ENCODE data around the gene TRIO.

- TF ChIP-seq SNAI2 (CRISPR knock-in tag; IDR thresholded peaks at IDR 0.05) (no peak), BACH2 (CRISPR knock-in tag; IDR thresholded peaks at IDR 0.05; ENCODE audit: borderline replicate concordance) (no peak), ISL1 (CRISPR knock-in tag; IDR thresholded peaks at IDR 0.05) (no peak), RARB (CRISPR knock-in tag; IDR thresholded peaks at IDR 0.05) (no peak), PATZ1 (CRISPR knock-in tag; IDR thresholded peaks at IDR 0.05; ENCODE audit: borderline replicate concordance) (no peak), GLIS3 (CRISPR knock-in tag; IDR thresholded peaks at IDR 0.05) (no peak), CREB5 (CRISPR knock-in tag; IDR thresholded peaks at IDR 0.05; ENCODE audit: low read depth) (no peak), ZFP3 (CRISPR knock-in tag; IDR thresholded peaks at IDR 0.05) (no peak), ZFP30 (CRISPR knock-in tag; IDR thresholded peaks at IDR 0.05) (no peak), TOX (CRISPR knock-in tag; IDR thresholded peaks at IDR 0.05; ENCODE audit: borderline replicate concordance) (no peak), ARNTL (CRISPR knock-in tag; IDR thresholded peaks at IDR 0.05; ENCODE audit: borderline replicate concordance, low read depth) (no peak)
These were observed 117.5 kb downstream of the TRIO start for GRCh38 chr5:14260637-14261036.
